GM10248 (cell line): Measurements from ENCODE around the gene SDHA.

Source experiments
- CTCF ChIA-PET: fragments of 300-600 bp; sonication (Branson Sonifier 250); formaldehyde crosslinking; extraction: SDS; loops from one replicate; lab custom pipeline; 2021; ENCODE audit warnings: antibody characterized with exemption; lab: Yijun Ruan, JAX
- POLR2A ChIA-PET: fragments of 350-650 bp; sonication (Branson Sonifier 250); formaldehyde crosslinking; extraction: SDS; loops from one replicate; lab custom pipeline; 2020; ENCODE audit warnings: antibody characterized with exemption; lab: Yijun Ruan, JAX
- DNase-seq: peaks from one replicate; pipeline ENCODE4 v3.0.0; 2012; ENCODE audit errors: extremely low spot score
- CTCF ChIP-seq: IDR thresholded peaks from 2 replicates; pipeline ENCODE4 v1.5.1; 2012; ENCODE audit warnings: mild to moderate bottlenecking, low read depth; ENCODE audit errors: extremely low read depth, missing control alignments, control extremely low read depth

The SDHA gene

GRCh38 chr5:179401-179800 lies 38.7 kb upstream of the SDHA start:
- no peak for DNase-seq
- ChIA-PET POLR2A (no interaction called here), CTCF (interaction anchor here (2.7 kb wide), 1 partner anchor 9 kb away, joined by 14 read pairs; no protein-coding TSS in a partner anchor)
- no peak for TF ChIP-seq CTCF

- CTCF ChIA-PET, result interaction anchor here (2.7 kb wide), 1 partner anchor 8 kb away, joined by 14 read pairs; no protein-coding TSS in a partner anchor
Measured at GRCh38 chr5:180286-180918, 37.7 kb upstream of the SDHA start.

GRCh38 chr5:181160-181559 lies 37.0 kb upstream of the SDHA start:
- TF ChIP-seq CTCF, result no peak
- ChIA-PET CTCF (no interaction called here), POLR2A (no interaction called here)
- no peak for DNase-seq

More at GRCh38 chr5:180286-180918, 37.7 kb upstream of the SDHA start:
- DNase-seq, result no peak
- no peak for TF ChIP-seq CTCF
- POLR2A ChIA-PET, result no interaction called here

GRCh38 chr5:181566-181965 lies 36.6 kb upstream of the SDHA start:
- DNase-seq, result no peak
- ChIA-PET POLR2A (no interaction called here), CTCF (no interaction called here)
- TF ChIP-seq CTCF, result no peak

- no peak for DNase-seq
- POLR2A ChIA-PET, result no interaction called here
- no peak for TF ChIP-seq CTCF
- CTCF ChIA-PET, result no interaction called here
Measured at GRCh38 chr5:182126-182525, 36.0 kb upstream of the SDHA start.

- no peak for TF ChIP-seq CTCF
- POLR2A ChIA-PET, result no interaction called here
- no peak for DNase-seq
- CTCF ChIA-PET, result interaction anchor here (0.9 kb wide), 1 partner anchor 15 kb away, joined by 3 read pairs; no protein-coding TSS in a partner anchor
Measured at GRCh38 chr5:184471-184870, 33.6 kb upstream of the SDHA start.
